Measurements from ENCODE around the gene SRP19. TPM values are rescaled to one million over a fixed set of nuclear protein-coding genes. Genes with fewer than 3 reads are reported as not detected.
A peak's percentile ranks its signal among the peaks of the same experiment; 100 is the strongest.

The SRP19 gene
- total RNA-seq, 1 donor from 2014 or later = 53.3 TPM

DNA sequence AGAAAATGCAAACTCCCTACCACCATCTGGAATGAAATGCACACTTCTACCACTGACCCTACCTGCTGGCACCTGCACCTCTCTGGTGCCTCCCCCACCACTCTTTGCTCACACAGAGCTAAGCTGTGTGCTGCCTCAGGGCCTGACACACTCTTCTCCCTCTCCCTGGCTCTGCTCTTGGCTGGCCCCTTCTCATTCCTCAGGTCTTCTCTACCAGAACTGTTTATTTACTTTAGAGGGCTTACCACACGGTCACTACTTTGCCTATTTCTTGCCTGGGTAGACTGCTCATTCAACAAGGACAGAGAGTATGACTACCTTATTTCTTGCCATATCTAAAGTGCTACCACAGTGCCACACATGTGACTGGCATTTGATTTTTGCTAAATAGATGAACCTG lies 57.6 kb downstream of the SRP19 start:
- Mint-ChIP-seq H3K4me3 (peak overlapping the region; percentile 35), H3K27ac (ENCODE audit: unreplicated experiment) (no peak overlapping the region), H3K27me3 (ENCODE audit: low read depth) (peaks cover 5% of the 10 kb centered on the region), H3K36me3 (ENCODE audit: low read depth) (peaks cover 11% of the 10 kb centered on the region), H3K9me3 (no peaks in the 10 kb centered on the region), H3K4me1 (peaks cover 27% of the 10 kb centered on the region)
- TF ChIP-seq, protein P1, sequence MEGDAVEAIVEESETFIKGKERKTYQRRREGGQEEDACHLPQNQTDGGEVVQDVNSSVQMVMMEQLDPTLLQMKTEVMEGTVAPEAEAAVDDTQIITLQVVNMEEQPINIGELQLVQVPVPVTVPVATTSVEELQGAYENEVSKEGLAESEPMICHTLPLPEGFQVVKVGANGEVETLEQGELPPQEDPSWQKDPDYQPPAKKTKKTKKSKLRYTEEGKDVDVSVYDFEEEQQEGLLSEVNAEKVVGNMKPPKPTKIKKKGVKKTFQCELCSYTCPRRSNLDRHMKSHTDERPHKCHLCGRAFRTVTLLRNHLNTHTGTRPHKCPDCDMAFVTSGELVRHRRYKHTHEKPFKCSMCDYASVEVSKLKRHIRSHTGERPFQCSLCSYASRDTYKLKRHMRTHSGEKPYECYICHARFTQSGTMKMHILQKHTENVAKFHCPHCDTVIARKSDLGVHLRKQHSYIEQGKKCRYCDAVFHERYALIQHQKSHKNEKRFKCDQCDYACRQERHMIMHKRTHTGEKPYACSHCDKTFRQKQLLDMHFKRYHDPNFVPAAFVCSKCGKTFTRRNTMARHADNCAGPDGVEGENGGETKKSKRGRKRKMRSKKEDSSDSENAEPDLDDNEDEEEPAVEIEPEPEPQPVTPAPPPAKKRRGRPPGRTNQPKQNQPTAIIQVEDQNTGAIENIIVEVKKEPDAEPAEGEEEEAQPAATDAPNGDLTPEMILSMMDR (conservative IDR thresholded peaks at IDR 0.05) = no peak
- no peak for DNase-seq (ENCODE audit: low read depth, low spot score)

Other genes starting within 250 kb of the SRP19 start
- gene APC, start 123.4 kb upstream of the SRP19 start, total RNA-seq = 48.4 and 52.3 TPM in 2 replicates
- 25.8 and 28.6 TPM in 2 replicates for gene REEP5, start 60.9 kb downstream of the SRP19 start, total RNA-seq
- gene DCP2, start 115.5 kb downstream of the SRP19 start, total RNA-seq = 96.1 and 96.8 TPM in 2 replicates

Measured in neural crest cell (in vitro differentiated cells).